CD4-positive, alpha-beta T cell treated with Interleukin-15 for 1 hour (primary cell): ENCODE data around the gene CASTOR1.

ENCODE experiments used
- DNase-seq: peaks from one replicate; pipeline ENCODE4 v3.0.0-alpha.2; 2020

Gene CASTOR1

DNA sequence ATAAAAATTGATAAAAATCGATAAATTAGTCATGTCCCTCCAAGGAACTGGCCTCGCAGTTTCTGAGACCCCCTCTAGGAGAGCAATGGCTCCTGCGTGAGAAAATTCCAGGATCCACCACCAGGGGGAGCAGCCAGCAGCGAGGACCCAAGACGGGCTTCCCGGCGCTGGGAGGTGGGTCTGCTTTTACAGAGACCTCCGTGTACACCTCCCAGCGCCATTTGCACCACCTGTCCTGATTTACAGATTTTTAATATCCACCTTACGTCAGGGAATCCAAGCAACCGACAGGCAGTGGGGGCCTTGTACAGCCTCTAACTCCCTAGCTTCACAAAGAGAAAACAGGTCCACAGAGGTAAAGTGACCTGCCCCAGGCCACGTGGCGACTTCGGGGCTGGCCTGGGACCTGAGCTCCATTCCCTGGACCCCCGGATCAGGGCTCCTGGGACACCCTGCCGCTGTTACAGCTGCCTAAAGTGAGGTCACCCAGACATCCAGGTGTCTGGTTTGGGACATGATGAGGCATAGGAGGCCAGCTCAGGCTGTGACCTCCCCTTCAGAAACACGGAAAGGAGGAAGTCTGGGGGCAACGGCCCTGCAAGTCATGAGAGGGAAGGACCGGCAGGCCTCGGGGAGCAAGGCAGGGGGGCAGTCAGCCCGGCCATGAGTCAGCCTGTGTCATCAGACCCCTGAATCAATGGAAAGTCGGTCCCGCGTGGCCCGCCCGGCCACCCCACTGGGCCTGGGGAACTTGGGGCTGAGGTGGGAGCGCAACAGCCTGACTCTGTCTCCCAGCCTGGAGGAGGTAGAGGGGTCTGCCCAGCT lies 26.2 kb downstream of the CASTOR1 start:
- peak; percentile 83 for DNase-seq

DNA sequence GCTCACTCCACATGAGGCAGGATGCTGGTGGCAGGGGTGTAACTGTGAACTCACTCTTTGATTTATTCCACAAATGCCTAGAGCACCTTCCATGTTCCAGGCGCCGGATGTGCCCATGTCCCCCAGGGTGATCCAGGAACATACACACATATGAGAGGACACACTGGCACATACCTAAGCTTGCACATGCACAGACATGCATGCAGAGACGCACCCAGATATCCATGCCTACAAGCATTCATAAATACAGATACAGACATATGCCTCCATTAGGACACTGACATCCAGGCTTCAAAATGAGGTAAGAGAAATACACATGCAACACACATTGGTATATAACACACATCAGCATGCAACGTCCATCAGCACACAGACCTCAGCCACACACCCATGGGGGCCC lies 27.2 kb downstream of the CASTOR1 start:
- DNase-seq = no peak

DNA sequence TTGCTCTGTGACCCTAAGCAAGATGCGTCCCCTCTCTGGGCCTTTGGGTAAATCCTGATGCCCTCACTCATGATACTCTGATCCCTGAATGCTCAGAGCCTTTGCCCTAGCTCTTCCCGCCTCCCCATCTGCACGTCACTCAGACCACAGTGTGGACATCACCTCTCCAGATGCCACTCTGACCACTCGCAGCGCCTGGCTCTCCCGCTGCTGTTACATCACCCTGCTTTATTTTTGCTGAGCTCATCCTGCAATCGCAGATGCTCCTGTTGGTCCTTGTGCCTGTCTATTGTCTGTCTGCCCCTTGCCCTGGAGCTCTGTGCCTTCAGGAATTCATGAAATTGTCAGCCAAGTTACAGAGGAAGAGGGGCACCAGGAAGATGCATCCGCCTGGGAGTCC lies 28.2 kb downstream of the CASTOR1 start:
- peak; percentile 73 for DNase-seq

DNA sequence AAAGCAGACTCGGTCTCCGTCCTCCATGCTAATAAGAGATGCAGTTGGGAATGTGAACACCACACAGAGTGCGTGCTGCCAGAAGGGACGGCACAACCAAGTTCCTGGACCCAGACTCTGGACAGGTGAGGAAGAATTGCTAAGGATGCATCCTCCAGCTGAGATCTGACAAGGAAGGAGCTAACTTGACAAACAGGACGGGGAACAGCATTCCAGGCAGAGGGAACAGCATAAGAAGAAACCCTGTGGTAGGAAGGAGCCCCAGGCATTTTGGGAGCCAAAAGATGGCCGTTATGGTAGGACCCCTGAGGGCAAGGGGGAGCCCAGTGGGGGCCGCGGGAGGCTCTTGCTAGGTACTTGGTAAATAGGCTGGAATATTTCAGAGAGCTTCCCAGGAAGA lies 28.6 kb downstream of the CASTOR1 start:
- no peak for DNase-seq

DNA sequence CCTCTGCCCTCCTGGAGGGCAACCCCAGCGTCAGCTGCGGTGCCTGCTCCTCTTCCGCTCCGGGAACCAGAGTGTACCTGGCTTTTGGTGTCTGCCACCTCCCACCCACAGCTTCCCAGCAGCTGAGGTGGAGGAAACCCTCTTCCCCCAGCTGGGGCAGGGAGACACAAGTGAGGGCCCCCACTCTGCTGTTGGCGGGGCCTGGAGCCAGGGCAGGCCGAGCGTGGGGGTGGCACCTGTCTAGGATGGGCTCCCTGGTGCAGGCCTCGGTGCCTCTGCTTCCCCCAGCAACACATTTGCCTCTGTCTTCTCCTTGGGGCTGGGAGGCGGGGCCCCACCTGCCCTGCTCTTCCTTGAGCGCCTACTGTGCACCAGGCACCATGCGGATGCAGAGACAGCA lies 29.0 kb downstream of the CASTOR1 start:
- DNase-seq = no peak

DNA sequence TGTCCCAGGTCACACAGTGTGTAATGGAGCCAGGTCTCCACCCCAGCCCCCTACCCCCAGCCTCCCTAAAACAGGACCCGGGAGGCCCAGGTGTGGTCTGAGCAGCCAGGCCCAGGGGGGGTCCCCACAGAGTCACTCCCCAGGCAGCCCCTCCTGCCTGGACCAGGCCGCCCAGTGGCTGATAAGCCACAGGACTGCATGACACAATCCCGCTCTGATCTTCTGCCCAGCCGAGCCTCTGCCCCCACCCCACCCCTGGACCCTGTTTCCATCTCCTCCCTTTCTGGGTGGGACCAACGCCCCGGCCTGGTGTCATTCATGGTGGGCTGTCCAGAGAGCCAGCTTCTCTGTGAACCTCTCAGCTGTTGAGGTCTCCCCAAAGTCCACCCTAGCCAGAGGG lies 35.0 kb downstream of the CASTOR1 start:
- DNase-seq = no peak

DNA sequence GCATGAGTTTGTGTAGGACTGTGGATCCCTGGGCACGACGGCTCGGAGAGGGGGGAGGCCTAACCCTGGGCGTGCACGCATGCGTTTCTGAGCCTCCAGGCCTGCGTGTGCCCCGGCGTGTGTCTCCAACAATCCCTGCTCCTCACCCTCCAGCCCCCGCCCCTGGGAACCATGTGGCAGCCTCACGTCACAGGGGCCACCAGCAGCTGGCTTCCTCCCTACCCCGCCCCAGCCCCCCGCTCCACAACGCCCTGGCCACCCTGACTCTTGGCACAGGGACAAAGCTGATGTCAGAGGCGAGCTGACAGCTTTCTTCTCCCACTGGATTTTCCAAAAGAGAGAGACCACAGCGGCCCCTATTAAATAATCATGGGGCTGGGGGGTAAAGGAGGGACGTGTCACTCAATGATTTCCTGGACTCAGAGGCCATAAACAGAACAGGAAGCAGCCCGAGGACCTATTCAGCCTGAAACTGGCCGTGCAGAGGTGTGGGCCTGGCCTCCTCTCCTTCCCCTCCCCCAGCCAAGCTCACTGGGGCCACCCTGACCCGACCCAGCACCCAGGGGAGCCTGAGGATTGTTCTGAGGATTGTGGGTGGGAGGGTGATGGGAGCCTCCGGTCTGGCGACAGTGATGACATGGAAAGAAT lies 36.0 kb downstream of the CASTOR1 start:
- no peak for DNase-seq

DNA sequence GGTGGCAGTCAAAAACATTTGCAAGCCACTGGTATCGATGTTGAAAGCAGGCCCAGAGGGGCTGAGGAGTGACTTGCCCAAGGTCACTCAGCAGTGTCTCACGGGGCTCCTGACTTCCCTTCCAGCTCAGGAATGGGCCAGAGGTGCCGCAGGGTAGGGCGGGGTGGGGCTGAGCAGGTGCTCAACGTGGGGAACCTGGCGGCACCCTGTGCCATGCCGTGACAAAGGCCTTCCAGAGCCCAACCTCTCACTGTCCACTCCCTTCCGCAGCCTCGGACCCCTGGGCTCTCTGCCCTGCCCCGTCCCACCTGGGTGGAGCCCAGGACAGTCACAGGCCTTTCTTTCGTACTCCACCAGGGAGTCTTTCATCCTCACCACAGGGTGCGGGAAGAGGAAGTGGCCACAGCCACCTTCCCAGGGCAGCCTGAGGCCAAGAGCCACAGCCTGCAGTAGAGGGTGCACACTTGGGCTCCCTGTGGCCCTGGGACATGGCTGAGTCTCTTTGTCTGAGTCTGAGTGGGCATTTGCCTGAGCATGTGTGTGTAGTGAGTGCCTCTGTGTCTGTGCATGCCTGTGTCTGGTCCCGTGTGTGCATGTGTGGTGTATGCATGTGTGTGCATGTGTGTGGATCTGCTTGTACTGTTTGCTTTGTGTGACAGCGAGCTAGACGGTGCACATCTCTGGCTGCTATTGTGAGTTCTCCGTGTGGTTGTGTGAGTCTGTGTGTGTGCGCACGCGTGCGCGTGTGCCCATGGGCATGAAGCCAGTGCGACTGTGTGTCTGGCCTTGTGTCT lies 36.7 kb downstream of the CASTOR1 start:
- DNase-seq = no peak

DNA sequence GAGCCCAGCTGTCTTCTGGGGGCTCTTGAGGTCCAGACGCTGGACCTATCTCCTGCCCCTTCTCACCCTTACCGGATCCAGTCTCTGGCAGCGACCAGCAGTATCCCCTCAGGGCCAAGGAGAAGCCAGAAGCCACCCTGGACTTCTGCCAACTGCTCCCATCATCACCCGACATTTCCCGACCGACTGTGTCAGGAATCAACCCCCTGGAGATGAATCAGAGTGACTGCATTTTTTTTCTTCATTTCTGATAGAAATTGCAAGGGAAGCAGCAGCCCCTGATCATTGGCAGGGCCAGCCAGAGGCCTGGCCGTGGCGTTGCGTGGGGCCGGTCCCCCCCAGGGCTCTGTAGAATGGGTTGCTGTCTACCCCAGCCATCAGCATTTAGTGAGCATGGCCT lies 37.6 kb downstream of the CASTOR1 start:
- no peak for DNase-seq

DNA sequence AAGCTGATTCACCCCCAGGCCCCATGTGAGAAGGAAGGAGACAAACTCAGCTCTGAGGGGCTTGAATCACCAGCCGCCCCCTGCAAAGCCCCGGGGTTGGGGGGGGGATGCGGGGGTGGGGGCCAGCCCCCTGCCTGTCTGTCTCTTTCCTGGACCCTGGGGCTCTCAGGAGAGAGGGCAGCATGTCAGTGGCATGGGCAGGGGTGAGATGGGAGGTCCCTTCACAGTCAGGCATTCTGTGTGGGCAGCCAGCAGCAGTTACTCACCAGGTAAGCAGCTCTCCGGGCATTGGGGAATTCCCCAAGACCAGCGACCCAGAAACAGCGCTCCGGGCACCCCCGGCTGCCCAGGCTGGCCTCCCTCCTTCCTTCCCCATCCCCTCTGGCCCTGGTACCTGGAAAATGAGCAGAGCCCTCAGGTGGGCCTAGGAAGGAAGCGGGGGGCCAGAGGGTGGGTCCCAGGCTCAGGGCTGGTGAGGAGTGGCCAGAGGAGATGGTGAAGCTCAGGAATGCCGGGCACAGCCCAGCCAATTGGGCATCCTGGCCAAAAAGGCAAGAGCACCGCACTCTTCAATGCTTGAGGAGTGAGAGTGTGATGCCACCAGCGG lies 38.5 kb downstream of the CASTOR1 start:
- DNase-seq = no peak

DNA sequence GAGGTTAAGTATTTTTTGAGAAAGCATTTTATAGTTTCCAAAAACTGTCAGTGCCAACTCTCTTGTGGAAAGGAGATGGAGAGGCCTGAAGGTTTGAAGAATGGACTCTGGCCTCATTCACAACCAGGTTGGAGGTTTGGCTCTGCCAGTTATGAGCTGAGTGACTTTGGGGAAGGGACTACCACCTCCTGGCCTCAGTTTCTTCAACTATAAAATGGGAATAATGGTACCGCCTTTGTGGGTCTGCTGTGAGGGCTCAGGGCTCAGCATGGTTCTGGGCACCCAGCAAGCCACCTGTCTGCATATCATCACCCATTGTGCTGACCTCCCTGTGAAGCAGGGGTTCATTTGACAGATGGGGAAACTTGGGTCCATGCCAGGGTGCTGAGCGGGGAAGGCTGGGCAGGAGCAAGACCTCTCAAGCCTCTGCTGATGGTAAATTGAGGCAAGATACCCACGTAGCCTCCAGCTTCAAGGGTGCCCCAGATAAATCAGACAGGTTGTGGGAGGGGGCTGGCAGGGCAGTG lies 39.2 kb downstream of the CASTOR1 start:
- DNase-seq = no peak

DNA sequence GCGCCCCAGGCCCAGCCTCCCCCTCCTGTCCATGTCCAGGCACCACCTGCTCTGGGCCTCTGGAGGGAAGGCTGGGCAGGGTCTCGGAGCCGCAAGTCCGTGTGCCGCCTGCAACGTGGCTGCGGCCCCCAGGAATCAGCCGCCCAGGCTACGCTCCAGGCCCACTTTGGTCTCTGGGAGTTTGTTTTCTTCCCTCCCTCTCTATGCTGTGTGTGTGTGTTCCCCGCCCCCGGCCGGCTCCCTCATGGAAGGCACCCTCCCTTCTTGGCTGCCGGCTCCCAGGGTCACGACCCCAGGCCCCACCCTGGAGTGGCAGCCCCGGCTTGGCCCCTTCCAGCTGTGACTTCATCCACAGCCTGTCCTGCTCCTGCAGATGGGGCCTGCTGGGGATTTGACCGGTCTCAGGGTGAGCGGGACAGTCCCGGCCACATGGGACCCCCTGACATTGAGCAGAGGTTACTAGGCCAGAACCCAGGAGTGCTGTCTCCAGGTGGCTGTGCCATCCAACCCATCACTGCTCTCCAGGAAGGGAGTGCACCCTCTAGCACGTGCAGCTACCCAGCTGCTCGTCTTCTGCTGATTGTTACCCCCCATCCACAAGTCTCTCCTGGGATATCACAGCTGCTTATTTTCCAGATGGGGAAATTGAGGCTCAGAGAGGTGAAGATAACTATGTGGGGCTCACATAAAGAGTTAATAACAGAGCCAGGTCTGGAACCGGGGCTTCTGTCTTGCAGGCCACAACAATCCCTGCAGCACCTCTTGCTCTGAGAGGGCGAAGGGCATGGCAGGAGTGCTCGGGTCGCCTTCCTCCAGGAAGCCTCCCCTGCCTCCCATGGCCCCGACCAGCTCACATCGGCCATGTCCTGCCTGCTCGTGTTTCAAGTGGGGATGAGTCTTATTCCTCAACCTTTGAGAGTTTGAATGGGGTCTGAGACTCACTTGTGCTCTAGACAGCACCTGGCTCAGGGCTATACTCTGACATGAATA lies 40.0 kb downstream of the CASTOR1 start:
- DNase-seq = no peak

DNA sequence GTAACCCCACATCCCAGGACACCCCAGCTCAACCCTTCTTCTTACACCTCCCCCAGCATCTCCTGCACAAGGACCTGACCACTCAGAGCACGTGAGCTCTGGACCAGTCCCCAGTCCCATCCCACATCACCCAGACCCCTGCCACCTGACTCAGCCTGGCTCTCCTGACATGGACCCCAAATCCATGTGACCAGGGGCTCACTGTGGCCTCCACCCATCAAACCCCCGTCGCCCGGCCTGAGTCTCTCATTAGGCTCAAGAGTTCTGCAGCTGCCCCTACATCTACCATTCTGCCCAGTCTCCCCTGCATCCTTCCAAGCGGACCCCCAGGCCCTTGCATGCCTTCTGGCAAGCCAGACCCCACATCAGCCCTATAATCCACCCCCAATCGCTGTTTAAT lies 40.8 kb downstream of the CASTOR1 start:
- DNase-seq = no peak

DNA sequence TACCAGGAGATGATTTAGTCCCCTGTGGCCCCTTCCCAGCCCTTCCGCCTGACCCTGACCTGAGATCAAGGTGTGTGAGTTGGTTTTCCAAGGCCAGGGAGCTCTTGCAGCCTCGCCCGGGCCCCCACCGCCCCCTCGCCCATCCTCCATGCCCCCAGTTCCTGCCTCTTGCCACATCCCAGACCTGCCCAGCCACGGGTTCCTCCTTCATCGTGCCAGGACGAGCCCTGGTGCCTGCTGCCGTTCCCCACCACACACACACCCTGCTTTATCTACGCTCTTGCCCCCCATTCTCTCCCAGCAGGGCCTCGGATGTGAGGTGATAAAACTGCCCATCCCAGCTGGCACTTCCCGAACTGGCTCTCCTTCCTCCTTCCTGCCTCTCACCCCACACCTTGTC lies 41.3 kb downstream of the CASTOR1 start:
- DNase-seq = no peak

DNA sequence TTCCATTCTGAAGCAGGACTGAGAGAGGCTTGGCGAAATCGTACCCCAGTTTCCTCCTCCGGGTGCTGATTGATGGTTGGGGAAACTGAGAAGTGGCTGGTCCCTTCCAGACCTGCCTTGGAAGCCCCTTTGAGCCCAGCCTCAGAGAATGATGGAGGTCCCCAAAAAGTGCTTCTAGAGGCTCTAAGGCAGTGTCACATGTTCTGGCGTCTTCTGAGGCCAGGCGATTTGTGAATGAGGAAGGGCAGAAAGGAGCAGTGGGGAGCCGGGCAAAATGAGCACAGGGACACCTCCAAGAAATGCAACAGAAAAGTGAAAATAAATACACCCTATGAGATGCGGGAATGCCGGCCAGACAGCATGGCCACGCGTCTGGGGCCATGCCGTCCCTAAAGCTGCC lies 41.7 kb downstream of the CASTOR1 start:
- no peak for DNase-seq

DNA sequence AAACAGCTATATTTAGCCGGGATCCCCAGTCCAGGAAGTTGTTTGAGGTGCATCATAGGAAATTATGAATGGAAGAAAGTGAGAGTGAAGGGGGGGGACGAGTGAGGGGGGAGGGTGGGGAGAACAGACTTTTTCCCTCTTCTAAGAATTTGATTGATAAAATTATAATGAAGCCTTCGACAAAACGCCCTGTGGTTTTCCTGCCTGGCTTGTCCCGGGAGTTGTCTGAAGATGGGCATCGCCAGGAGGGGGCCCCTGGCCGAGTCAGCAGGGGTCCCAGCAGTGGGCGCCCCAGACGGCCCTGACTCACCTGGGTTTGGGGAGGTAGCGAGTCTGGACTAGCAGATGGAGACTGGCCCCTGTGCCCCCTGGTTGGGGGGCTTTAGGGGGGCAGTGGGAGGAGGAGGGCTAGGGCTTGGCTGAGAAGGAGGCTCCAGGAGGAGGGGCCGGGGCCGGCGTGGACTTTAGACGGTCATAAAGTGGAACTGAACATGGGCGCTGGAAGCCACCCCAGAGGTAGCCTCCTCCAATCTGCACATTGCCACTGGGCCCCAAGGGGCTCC lies 42.4 kb downstream of the CASTOR1 start:
- no peak for DNase-seq

DNA sequence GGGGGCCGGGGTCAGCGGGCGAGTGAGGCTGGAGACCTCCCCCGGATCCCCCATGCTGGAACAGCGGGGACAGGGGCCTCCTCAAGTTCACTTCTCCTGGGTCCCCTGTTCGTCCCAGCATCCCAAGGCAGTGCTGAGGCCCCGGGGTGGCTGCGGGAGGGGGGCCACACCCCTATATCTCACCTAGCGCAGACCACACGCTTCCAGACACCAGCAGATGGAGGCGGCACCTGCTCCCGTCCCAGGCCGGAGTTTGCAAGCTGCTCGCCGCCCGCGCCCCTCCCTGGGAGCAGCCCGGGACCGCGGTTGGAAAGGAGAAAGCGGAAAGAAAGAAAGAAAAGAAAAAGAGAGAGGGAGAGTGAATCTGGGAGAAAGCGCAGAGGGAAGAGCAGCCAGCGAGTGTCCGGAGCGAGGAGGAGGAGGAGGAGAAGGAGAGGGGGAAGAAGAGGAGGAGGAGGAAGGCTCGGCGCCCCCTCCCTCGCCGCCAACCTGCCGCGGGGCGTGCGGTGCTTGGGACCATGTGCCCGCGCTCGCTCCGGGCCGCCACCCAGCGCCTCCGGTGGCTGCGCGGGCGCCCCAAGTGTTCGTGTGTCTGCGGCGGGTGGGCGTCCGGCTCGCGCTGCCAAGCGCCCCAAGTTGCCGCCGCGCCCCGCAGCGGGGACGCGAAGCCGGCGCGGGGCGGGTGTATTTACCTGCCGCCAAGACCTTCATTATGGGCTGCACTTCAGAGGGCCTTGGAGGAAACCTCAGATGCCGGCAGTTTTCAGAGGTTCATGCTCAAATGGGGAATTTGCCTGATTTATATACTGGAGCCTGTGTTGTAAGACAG lies 43.1 kb downstream of the CASTOR1 start, which contains the start of gene LIF:
TSS of gene LIF (minus strand) at position 775 of the 829 bp plus-strand sequence. CDS start at position 711, 64 bp downstream.
- DNase-seq = peak; percentile 45

DNA sequence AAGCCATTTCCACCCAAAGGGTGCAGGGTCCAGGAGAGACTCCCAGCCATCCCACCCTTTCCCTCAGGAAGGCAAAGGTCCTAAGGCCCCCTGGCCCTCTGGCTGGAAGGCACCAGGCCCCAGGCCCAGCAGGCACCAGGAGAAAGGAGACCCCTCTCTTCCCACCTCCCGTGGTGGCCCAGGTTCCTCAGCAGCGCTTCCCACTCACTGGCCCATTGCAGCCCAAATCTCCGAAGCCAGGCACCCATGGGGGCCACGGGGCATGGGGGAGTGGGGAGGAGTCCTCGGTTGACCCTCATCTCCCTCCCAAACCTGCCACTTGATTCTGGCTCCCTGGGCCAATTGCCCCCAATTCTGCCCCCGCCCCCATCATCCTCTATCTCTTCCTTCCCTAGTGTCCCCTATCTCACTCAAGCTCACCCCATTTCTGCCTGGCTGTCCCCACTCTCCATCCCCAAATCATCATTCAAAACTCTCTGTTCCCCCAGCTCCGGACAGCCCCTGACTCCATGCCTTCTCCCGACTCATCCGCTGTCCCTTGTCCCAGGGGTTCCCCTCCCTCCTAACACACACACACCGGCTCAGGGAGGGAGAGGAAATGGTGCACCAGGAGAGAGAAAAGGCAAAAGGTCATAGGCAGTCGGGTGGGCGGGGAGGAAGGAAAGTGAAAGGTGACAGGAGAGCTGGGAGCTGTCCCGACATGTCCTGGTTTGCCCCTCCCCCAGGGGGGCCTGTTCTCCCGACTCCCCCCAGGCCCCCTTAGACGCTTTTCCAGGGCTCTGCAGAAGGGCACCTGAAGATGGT lies 43.9 kb downstream of the CASTOR1 start:
- DNase-seq = no peak

DNA sequence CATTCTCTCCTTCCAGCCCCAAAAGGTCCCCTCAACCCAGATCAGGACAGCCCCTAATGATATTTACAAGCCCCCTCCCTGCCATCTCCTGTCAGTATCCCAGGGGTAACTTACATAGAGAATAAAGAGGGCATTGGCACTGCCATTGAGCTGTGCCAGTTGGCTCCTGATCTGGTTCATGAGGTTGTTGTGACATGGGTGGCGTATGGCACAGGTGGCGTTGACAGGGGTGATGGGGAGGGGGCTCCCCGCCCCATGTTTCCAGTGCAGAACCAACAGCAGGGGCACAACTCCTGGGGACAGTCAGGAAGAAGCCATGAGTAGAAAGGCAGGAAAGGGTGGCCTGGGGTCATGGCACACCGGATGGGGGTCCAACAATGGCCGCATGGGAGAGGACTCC lies 44.7 kb downstream of the CASTOR1 start:
- no peak for DNase-seq

DNA sequence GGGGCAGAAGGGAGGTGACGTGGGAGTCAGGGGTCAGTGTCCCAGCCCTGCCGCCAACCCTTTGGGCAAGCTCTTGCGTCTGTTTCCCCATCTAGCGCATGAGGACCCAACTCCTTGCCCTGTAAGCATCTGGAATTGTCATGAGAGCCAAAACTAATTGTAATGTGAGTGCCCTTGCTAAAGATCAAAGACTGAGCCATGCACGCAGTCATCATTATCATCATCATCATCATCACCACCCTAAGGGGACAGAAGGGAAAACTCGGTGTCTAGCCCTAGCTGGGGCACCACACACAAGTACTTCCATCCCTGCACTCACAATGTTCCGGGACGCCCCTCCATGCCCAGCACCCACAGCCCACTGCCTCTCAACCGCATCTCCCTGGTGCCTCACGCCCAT lies 45.2 kb downstream of the CASTOR1 start:
- DNase-seq = no peak
